ENCODE measurements around the gene SEMA4C. TPM values are rescaled to one million over a fixed set of nuclear protein-coding genes. Genes with fewer than 3 reads are reported as not detected.

Gene SEMA4C
- total and polyA plus RNA-seq, 9 of the 15 experiments (the other 6 are each of a cell fraction or from before 2014, with no cell fraction given) = 0.32 to 59.7 (median 23.9) TPM

- TF ChIP-seq ADNP (tag; IDR thresholded peaks at IDR 0.05) (0 out of 2 replicates have a peak, but pooled peaks have one; percentile 59), NCOA2 (IDR thresholded peaks at IDR 0.05; ENCODE audit: partially characterized antibody in 2 of 2) (no peak), CREBBP (IDR thresholded peaks at IDR 0.05; ENCODE audit: low read depth, low read length) (no peak), POLR2G (IDR thresholded peaks at IDR 0.05; ENCODE audit: low read depth, low read length) (no peak), POLR2H (tag; IDR thresholded peaks at IDR 0.05; ENCODE audit: low read depth) (peak; percentile 52; the same call in 1 of the 2 replicates), TARDBP (IDR thresholded peaks at IDR 0.05) (no peak), TCF3 (CRISPR knock-in tag; IDR thresholded peaks at IDR 0.05) (no peak), CLOCK (CRISPR knock-in tag; IDR thresholded peaks at IDR 0.05; ENCODE audit: borderline replicate concordance) (no peak), EP300 (IDR thresholded peaks at IDR 0.05; ENCODE audit: low read length) (no peak), DIDO1 (tag; IDR thresholded peaks at IDR 0.05; ENCODE audit: low read depth) (no peak), MGA (IDR thresholded peaks at IDR 0.05) (no peak)
- TF ChIP-seq, protein P1, sequence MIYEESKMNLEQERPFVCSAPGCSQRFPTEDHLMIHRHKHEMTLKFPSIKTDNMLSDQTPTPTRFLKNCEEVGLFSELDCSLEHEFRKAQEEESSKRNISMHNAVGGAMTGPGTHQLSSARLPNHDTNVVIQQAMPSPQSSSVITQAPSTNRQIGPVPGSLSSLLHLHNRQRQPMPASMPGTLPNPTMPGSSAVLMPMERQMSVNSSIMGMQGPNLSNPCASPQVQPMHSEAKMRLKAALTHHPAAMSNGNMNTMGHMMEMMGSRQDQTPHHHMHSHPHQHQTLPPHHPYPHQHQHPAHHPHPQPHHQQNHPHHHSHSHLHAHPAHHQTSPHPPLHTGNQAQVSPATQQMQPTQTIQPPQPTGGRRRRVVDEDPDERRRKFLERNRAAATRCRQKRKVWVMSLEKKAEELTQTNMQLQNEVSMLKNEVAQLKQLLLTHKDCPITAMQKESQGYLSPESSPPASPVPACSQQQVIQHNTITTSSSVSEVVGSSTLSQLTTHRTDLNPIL (CRISPR knock-in tag; IDR thresholded peaks at IDR 0.05) = no peak
Measured at GRCh38 chr2:96918092-96918753, 48.3 kb upstream of the SEMA4C start (continued).
